Smooth muscle cell (in vitro differentiated cells): ENCODE results near the gene LST1. TPM values are rescaled to one million over a fixed set of nuclear protein-coding genes. Genes with fewer than 3 reads are reported as not detected.
A peak's percentile ranks its signal among the peaks of the same experiment; 100 is the strongest.

ENCODE experiments used
- DNase-seq: peaks from one replicate; lab custom pipeline; 2025; ENCODE audit not compliant: unreplicated experiment; lab: John Stamatoyannopoulos, UW
- H2AFZ ChIP-seq: fragments of 200-600 bp; sonication (generic); 2 replicates; pipeline ENCODE4 v1.6.0; 2016; ENCODE audit warnings: antibody characterized with exemption, low read depth, mild to moderate bottlenecking
- H3F3A ChIP-seq: fragments of 200-600 bp; sonication (generic); 2 replicates; pipeline ENCODE4 v1.6.0; 2017; ENCODE audit warnings: antibody characterized with exemption, low read depth
- H3K27ac ChIP-seq: fragments of 200-600 bp; sonication (generic); 2 replicates; pipeline ENCODE4 v1.5.1; 2016; ENCODE audit warnings: low read depth, mild to moderate bottlenecking
- H3K27me3 ChIP-seq: fragments of 200-600 bp; sonication (generic); 2 replicates; pipeline ENCODE4 v1.6.1; 2016; ENCODE audit warnings: low read depth, mild to moderate bottlenecking
- H3K36me3 ChIP-seq: fragments of 200-600 bp; sonication (generic); 2 replicates; pipeline ENCODE4 v1.5.1; 2016; ENCODE audit warnings: low read depth
- H3K4me1 ChIP-seq: fragments of 200-600 bp; sonication (generic); 2 replicates; pipeline ENCODE4 v1.5.1; 2016; ENCODE audit warnings: low read depth
- H3K4me2 ChIP-seq: fragments of 200-600 bp; sonication (generic); 2 replicates; pipeline ENCODE4 v1.6.0; 2016; ENCODE audit warnings: mild to moderate bottlenecking
- H3K4me3 ChIP-seq: fragments of 200-600 bp; sonication (generic); 2 replicates; pipeline ENCODE4 v1.5.1; 2016; ENCODE audit warnings: mild to moderate bottlenecking
- H3K79me2 ChIP-seq: fragments of 200-600 bp; sonication (generic); 2 replicates; pipeline ENCODE4 v1.6.0; 2016; ENCODE audit warnings: low read depth, mild to moderate bottlenecking
- H3K9ac ChIP-seq: fragments of 200-600 bp; sonication (generic); 2 replicates; pipeline ENCODE4 v1.6.0; 2016; ENCODE audit warnings: low read depth
- H3K9me3 ChIP-seq: fragments of 200-600 bp; sonication (generic); replicated peaks from 2 replicates; pipeline ENCODE4 v1.5.1; 2016; ENCODE audit warnings: low read depth
- H4K20me1 ChIP-seq: fragments of 200-600 bp; sonication (generic); 2 replicates; pipeline ENCODE4 v1.6.0; 2016; ENCODE audit warnings: low read depth
- WGBS: methylation state at CpG from one replicate; pipeline ENCODE4 v1.1.7; 2016; ENCODE audit warnings: low lambda C conversion rate; 5-methylcytosine and 5-hydroxymethylcytosine counted together
- polyA plus RNA-seq: library from polyadenylated mRNA; unstranded; fragments of >200 nt; fragmentation: Nextera tagmentation; extraction: Ambion mirVana; gene quantifications from 2 replicates; pipeline ENCODE4 v1.2.1, GENCODE V29; 2016
- total RNA-seq: library from RNA; depleted of rRNA; stranded (reverse); fragments of >200 nt; gene quantifications from 2 replicates; pipeline ENCODE4 v1.2.3, GENCODE V29; 2014
- TF ChIP-seq, protein P1 (sequence below): fragments of 200-600 bp; sonication (generic); IDR thresholded peaks from 2 replicates; pipeline ENCODE4 v1.5.1; 2017; ENCODE audit warnings: borderline replicate concordance, mild to moderate bottlenecking, antibody characterized with exemption; ENCODE audit not compliant: insufficient read depth, poor library complexity, severe bottlenecking

The LST1 gene
- total and polyA plus RNA-seq, 2 experiments from 2014 or later = 1.4 TPM; not detected in 1

DNA sequence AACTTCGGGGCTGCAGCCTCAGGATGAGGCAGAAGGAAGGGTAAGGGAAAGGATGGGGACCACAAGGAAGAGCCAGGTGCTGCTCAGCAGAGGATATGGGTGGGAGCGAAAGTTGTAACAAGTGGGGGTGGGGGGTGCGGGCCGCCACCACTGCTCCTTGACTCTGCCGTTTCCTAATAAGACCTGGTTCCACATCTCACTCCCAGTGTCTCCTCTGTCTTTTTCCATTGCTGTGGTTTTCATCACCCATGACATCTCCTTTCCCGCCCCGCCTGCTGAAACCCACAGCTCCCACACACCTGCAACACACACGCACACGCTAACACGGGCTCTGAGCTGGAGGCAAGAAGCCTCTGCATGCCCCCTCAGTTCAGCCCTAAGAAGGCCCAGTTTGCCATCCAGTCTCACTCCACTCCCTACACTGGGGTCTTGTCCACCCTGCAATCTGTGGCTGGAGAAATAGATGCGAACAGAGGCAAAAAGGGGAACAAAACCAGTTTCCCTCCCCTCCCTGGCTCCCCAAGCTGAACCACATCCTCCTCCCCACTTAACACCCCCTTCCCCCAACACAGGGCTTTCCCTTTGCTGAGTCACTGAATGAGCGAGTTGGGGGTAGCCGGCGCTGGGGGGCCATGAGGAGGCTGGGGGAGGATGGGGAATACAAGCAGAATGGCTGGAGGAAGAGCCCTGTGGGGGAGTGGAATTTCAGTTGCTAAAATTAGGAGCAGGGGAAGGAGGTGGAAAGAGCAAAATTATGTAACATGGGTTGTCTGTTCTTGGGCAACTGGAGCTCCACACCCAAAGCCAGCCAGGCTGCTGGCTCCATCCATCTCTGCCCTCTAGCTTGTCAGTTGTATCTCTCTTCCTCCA is 27.2 kb upstream of the LST1 start:
- Histone ChIP-seq H3K9ac (no peak overlapping the region), H3K4me3 (no peak overlapping the region), H3K4me2 (peak overlapping the region; percentile 50), H3F3A (peaks cover 20% of the 10 kb centered on the region), H3K27ac (peak overlapping the region; percentile 89), H2AFZ (no peak overlapping the region), H3K4me1 (peaks cover 6% of the 10 kb centered on the region), H3K36me3 (no peaks in the 10 kb centered on the region), H3K27me3 (no peaks in the 10 kb centered on the region), H3K79me2 (peaks cover 10% of the 10 kb centered on the region), H4K20me1 (no peaks in the 10 kb centered on the region), H3K9me3 (no peaks in the 10 kb centered on the region)
- TF ChIP-seq, protein P1, sequence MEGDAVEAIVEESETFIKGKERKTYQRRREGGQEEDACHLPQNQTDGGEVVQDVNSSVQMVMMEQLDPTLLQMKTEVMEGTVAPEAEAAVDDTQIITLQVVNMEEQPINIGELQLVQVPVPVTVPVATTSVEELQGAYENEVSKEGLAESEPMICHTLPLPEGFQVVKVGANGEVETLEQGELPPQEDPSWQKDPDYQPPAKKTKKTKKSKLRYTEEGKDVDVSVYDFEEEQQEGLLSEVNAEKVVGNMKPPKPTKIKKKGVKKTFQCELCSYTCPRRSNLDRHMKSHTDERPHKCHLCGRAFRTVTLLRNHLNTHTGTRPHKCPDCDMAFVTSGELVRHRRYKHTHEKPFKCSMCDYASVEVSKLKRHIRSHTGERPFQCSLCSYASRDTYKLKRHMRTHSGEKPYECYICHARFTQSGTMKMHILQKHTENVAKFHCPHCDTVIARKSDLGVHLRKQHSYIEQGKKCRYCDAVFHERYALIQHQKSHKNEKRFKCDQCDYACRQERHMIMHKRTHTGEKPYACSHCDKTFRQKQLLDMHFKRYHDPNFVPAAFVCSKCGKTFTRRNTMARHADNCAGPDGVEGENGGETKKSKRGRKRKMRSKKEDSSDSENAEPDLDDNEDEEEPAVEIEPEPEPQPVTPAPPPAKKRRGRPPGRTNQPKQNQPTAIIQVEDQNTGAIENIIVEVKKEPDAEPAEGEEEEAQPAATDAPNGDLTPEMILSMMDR = no peak
- 70% methylated on average over 14 of the region's 14 CpGs for WGBS
- no peak for DNase-seq

GRCh38 chr6:31559606-31559957 is 26.5 kb upstream of the LST1 start:
- 89% methylated on average over 4 of the region's 4 CpGs for WGBS
- peaks cover 6% of the 10 kb centered on the region for H3K4me1 ChIP-seq
- TF ChIP-seq, protein P1 = no peak
- H3K9me3 ChIP-seq = no peaks in the 10 kb centered on the region
- H4K20me1 ChIP-seq = no peaks in the 10 kb centered on the region
- H3K36me3 ChIP-seq = no peaks in the 10 kb centered on the region
- no peak overlapping the region for H2AFZ ChIP-seq
- peak overlapping the region; percentile 50 for H3K4me2 ChIP-seq
- H3K9ac ChIP-seq = peak overlapping the region; percentile 5
- DNase-seq = no peak
- peak overlapping the region; percentile 89 for H3K27ac ChIP-seq
- H3K4me3 ChIP-seq = no peak overlapping the region
- no peaks in the 10 kb centered on the region for H3K27me3 ChIP-seq
- peaks cover 4% of the 10 kb centered on the region for H3K79me2 ChIP-seq
- H3F3A ChIP-seq = peaks cover 21% of the 10 kb centered on the region

DNA sequence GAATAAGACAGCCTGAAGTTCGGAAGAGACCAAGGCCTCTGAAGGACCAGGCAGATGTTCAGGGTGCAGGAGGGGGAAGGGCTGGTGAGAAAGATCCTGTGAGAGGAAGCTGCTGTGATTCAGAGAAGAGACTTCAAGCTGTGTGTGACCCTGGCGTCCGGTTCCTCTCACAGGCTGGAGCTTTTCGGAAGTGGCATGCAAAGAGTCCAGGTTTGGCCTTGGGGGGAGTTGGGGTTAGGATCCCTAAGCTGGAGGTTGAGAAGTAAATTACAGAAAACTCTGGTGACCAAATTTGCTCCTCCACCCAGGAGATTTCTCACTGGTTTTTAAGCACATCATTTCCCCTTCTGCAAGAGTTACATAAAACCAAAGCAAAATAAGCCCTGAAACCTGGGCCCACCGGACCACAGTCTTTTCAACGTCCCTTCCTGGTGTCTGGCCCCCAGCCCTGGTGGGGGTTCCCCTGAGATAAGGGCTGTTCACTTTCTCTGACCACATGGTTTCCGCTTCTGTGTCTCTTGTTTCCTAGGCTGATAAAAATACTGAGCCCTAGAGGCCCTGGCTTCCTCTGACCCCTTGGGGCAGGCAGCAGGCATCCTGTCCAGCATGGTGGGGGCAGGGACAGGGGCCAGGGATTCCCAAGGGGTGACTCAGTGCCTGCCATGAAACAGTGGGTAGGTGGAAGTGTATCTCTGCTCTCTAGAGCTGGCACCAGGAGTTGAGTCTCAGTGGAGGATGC is 25.9 kb upstream of the LST1 start:
- H3K9me3 ChIP-seq = no peaks in the 10 kb centered on the region
- peak overlapping the region; percentile 89 for H3K27ac ChIP-seq
- TF ChIP-seq, protein P1 = no peak
- H4K20me1 ChIP-seq = no peaks in the 10 kb centered on the region
- no peak overlapping the region for H2AFZ ChIP-seq
- WGBS = 40% methylated on average over 7 of the region's 7 CpGs
- H3K4me1 ChIP-seq = peaks cover 6% of the 10 kb centered on the region
- peak overlapping the region; percentile 50 for H3K4me2 ChIP-seq
- no peak overlapping the region for H3K4me3 ChIP-seq
- peak overlapping the region; percentile 5 for H3K9ac ChIP-seq
- peaks cover 26% of the 10 kb centered on the region for H3F3A ChIP-seq
- H3K27me3 ChIP-seq = no peaks in the 10 kb centered on the region
- no peak for DNase-seq
- H3K79me2 ChIP-seq = no peaks in the 10 kb centered on the region
- no peaks in the 10 kb centered on the region for H3K36me3 ChIP-seq
